GM21447 (cell line): ENCODE results near the gene CPTP.

ENCODE experiments used
- ATAC-seq: cut with Tn5 transposase; IDR thresholded peaks from one replicate; pipeline ENCODE4 v1.9.1; 2021; ENCODE audit not compliant: unreplicated experiment

CPTP gene

GRCh38 chr1:1347026-1347595, 22.5 kb downstream of the CPTP start:
- no peak for ATAC-seq

- ATAC-seq = no peak
These were observed 23.2 kb downstream of the CPTP start for GRCh38 chr1:1347663-1348419.

- ATAC-seq = peak; percentile 30
These were observed 24.0 kb downstream of the CPTP start for GRCh38 chr1:1348420-1349255.

- ATAC-seq = peak; percentile 45
These were observed 24.8 kb downstream of the CPTP start, which contains the start of gene DVL1 for GRCh38 chr1:1349256-1350012. Gene DVL1, minus strand, starts transcription at chr1:1349418. Its CDS starts 353 bp downstream, at chr1:1349065.

GRCh38 chr1:1351511-1352427, 27.2 kb downstream of the CPTP start:
- no peak for ATAC-seq

GRCh38 chr1:1352786-1353388, 28.3 kb downstream of the CPTP start:
- ATAC-seq = no peak

GRCh38 chr1:1353389-1354151, 29.0 kb downstream of the CPTP start:
- ATAC-seq = no peak

GRCh38 chr1:1354271-1355247, 30.0 kb downstream of the CPTP start:
- no peak for ATAC-seq

GRCh38 chr1:1355416-1355815, 30.8 kb downstream of the CPTP start:
- ATAC-seq = no peak

GRCh38 chr1:1356166-1356795, 31.7 kb downstream of the CPTP start:
- no peak for ATAC-seq

- ATAC-seq = no peak
These were observed 32.3 kb downstream of the CPTP start for GRCh38 chr1:1356796-1357401.

GRCh38 chr1:1357871-1358432, 33.4 kb downstream of the CPTP start:
- ATAC-seq = no peak

- ATAC-seq = no peak
These were observed 34.0 kb downstream of the CPTP start, which contains the start of gene MXRA8 for GRCh38 chr1:1358433-1359271. Gene MXRA8, minus strand, starts transcription at chr1:1358555. Its CDS starts 51 bp downstream, at chr1:1358504.

- ATAC-seq = no peak
These were observed 34.7 kb downstream of the CPTP start for GRCh38 chr1:1359308-1359663.

GRCh38 chr1:1359664-1360468, 35.3 kb downstream of the CPTP start:
- ATAC-seq = no peak
